ENCODE measurements around the gene MACROD1. TPM values are rescaled to one million over a fixed set of nuclear protein-coding genes. Genes with fewer than 3 reads are reported as not detected.
A peak's percentile ranks its signal among the peaks of the same experiment; 100 is the strongest.

Gene MACROD1
- total and polyA plus RNA-seq, 10 of the 15 experiments (the other 5 are each of a cell fraction or from before 2014, with no cell fraction given) = 1.2 to 22.7 (median 11.3) TPM; not detected in 1

GRCh38 chr11:64178951-64179639 lies 13.2 kb upstream of the MACROD1 start:
- no peaks in the 10 kb centered on the region for H3K27me3 ChIP-seq (replicated peaks in 1 of 2; ENCODE audit: control insufficient read depth in 2 of 2, insufficient read depth in 2 of 2, low read length in 1 of 2)
- CTCF ChIA-PET = interaction anchor here (1.0 kb wide), 2 partner anchors 26 to 271 kb away, joined by 3 read pairs; no protein-coding TSS in a partner anchor

GRCh38 chr11:64178203-64178602 lies 12.3 kb upstream of the MACROD1 start:
- Histone ChIP-seq H3K4me1 (ENCODE audit: control insufficient read depth, insufficient read depth, low read length) (peaks cover 20% of the 10 kb centered on the region), H2AFZ (ENCODE audit: control insufficient read depth, low read depth, low read length) (no peak overlapping the region), H3K9me3 (replicated peaks; ENCODE audit: control insufficient read depth, insufficient read depth, low read length) (no peaks in the 10 kb centered on the region; the same call in 2 of the 3 replicates), H3K27ac (ENCODE audit: control insufficient read depth, insufficient read depth) (no peak overlapping the region), H3K4me3 (no peak overlapping the region), H3K27me3 (replicated peaks in 1 of 2; ENCODE audit: control insufficient read depth in 2 of 2, insufficient read depth in 2 of 2, low read length in 1 of 2) (no peaks in the 10 kb centered on the region), H3K36me3 (ENCODE audit: control insufficient read depth in 2 of 2, insufficient read depth in 2 of 2, low read length in 1 of 2) (no peaks in the 10 kb centered on the region), H3K79me2 (ENCODE audit: control insufficient read depth, insufficient read depth, low read length) (peaks cover 4% of the 10 kb centered on the region), H4K20me1 (ENCODE audit: control insufficient read depth, insufficient read depth) (no peaks in the 10 kb centered on the region), H3K9ac (ENCODE audit: control insufficient read depth, insufficient read depth, low read length) (no peak overlapping the region), H3K4me2 (ENCODE audit: control insufficient read depth, insufficient read depth) (0 out of 2 replicates have a peak overlapping the region, but pooled peaks have one; percentile 47)
- in situ Hi-C loops (cut with MboI) = no loop called here
- DNase-seq (ENCODE audit: low read depth, low spot score) = no peak
- peak; percentile 66 for ATAC-seq
- ChIA-PET POLR2A (no interaction called here), SMC1A (ENCODE audit: uncharacterized antibody, unreplicated experiment) (no interaction called here), CTCF (interaction anchor here (1.0 kb wide), 1 partner anchor 271 kb away, joined by 3 read pairs; no protein-coding TSS in a partner anchor), RAD21 (ENCODE audit: unreplicated experiment) (interaction anchor here (1.1 kb wide), 1 partner anchor 29 kb away, joined by 3 read pairs; the partner anchor contains the start of gene FERMT3)
- intact Hi-C loops (cut with micrococcal nuclease; ENCODE audit: unreplicated experiment) = no loop called here
- WGBS (ENCODE audit: insufficient coverage, insufficient replicate concordance, low lambda C conversion rate, missing lambda C conversion rate) = 0% methylated on average over 1 of the region's 1 CpG
- no TSS peak for BruUV-seq (replicated peaks)
- FAIRE-seq = no peak
- TF ChIP-seq EP300 (IDR thresholded peaks at IDR 0.05; ENCODE audit: borderline replicate concordance in 1 of 2, control insufficient read depth in 1 of 2, low read depth in 2 of 2, low read length in 2 of 2) (no peak), NFIC (IDR thresholded peaks at IDR 0.05; ENCODE audit: low read depth, low read length) (peak; percentile 43; the same call in 1 of the 2 replicates), MTA2 (IDR thresholded peaks at IDR 0.05; ENCODE audit: low read depth) (peak; percentile 28; the same call in 1 of the 2 replicates), NR2F1 (conservative IDR thresholded peaks at IDR 0.05) (0 out of 2 replicates have a peak, but pooled peaks have one; percentile 23), E2F4 (IDR thresholded peaks at IDR 0.05; ENCODE audit: low read depth, low read length) (no peak), NKRF (conservative IDR thresholded peaks at IDR 0.05) (no peak), MTA3 (IDR thresholded peaks at IDR 0.05; ENCODE audit: borderline replicate concordance, low read length) (no peak), POU2F2 (IDR thresholded peaks at IDR 0.05; ENCODE audit: borderline replicate concordance, low read depth, low read length) (peak; percentile 71; the same call in 2 of the 3 replicates), SPI1 (IDR thresholded peaks at IDR 0.05; ENCODE audit: borderline replicate concordance, insufficient read depth, low read depth, low read length) (peak; percentile 79), PKNOX1 (IDR thresholded peaks at IDR 0.05) (peak; percentile 59; the same call in 1 of the 2 replicates)

More at GRCh38 chr11:64178951-64179639, 13.2 kb upstream of the MACROD1 start:
- DNase-seq (ENCODE audit: low read depth, low spot score) = no peak
- Histone ChIP-seq H4K20me1 (ENCODE audit: control insufficient read depth, insufficient read depth) (peaks cover 3% of the 10 kb centered on the region; the same call in 1 of the 2 replicates), H3K27ac (ENCODE audit: control insufficient read depth, insufficient read depth) (no peak overlapping the region), H3K9ac (ENCODE audit: control insufficient read depth, insufficient read depth, low read length) (no peak overlapping the region), H3K4me2 (ENCODE audit: control insufficient read depth, insufficient read depth) (no peak overlapping the region), H3K4me1 (ENCODE audit: control insufficient read depth, insufficient read depth, low read length) (peaks cover 27% of the 10 kb centered on the region), H2AFZ (ENCODE audit: control insufficient read depth, low read depth, low read length) (no peak overlapping the region), H3K36me3 (ENCODE audit: control insufficient read depth in 2 of 2, insufficient read depth in 2 of 2, low read length in 1 of 2) (no peaks in the 10 kb centered on the region), H3K79me2 (ENCODE audit: control insufficient read depth, insufficient read depth, low read length) (peaks cover 10% of the 10 kb centered on the region), H3K9me3 (replicated peaks; ENCODE audit: control insufficient read depth, insufficient read depth, low read length) (no peaks in the 10 kb centered on the region), H3K4me3 (no peak overlapping the region)
- no TSS peak for BruUV-seq (replicated peaks)
- RAD21 ChIA-PET (ENCODE audit: unreplicated experiment) = interaction anchor here (1.1 kb wide), 1 partner anchor 28 kb away, joined by 3 read pairs; the partner anchor contains the start of gene FERMT3
- in situ Hi-C loops (cut with MboI) (no loop called here), intact Hi-C loops (cut with micrococcal nuclease; ENCODE audit: unreplicated experiment) (no loop called here)
- 95% methylated on average over 12 of the region's 12 CpGs for WGBS (ENCODE audit: insufficient coverage, insufficient replicate concordance, low lambda C conversion rate, missing lambda C conversion rate)
- no peak for ATAC-seq
- no peak for FAIRE-seq
- SMC1A ChIA-PET (ENCODE audit: uncharacterized antibody, unreplicated experiment) = no interaction called here
- POLR2A ChIA-PET = no interaction called here
- no peak for TF ChIP-seq RELA (IDR thresholded peaks at IDR 0.05; ENCODE audit: borderline replicate concordance, partially characterized antibody)
- TF ChIP-seq STAT1 (conservative IDR thresholded peaks at IDR 0.05) = no peak
- no peak for TF ChIP-seq NR2F1 (conservative IDR thresholded peaks at IDR 0.05)

Data from GM12878 (cell line).